ENCODE measurements around the gene STK32B. TPM values are rescaled to one million over a fixed set of nuclear protein-coding genes. Genes with fewer than 3 reads are reported as not detected.
"Not testable (repeated sequence)": the region's sequence is repeated elsewhere in the genome, so short reads cannot be mapped to it uniquely, and the experiment has no call there.

The STK32B gene
- total RNA-seq, 1 donor from 2014 or later: 0.94 TPM

DNA sequence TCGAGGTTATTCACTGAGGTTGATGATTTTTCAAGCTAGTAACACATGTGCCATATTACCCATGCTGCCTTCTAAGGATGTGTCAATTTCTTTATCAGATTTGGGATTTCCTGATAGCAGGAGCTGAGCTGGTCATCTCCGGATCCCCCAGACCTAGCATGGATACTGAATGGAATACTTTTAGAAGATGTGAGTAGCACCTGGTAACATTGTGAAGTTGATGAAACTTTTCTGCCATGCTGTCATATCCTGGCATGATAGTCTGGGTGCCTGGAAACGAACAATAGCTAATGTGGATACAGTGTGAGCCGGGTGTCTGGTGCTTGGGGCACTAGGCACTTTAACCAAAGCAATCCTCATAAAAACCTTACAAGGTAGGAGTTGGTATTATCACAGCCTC lies 21.1 kb upstream of the STK32B start:
- DNase-seq (ENCODE audit: low spot score): no peak

DNA sequence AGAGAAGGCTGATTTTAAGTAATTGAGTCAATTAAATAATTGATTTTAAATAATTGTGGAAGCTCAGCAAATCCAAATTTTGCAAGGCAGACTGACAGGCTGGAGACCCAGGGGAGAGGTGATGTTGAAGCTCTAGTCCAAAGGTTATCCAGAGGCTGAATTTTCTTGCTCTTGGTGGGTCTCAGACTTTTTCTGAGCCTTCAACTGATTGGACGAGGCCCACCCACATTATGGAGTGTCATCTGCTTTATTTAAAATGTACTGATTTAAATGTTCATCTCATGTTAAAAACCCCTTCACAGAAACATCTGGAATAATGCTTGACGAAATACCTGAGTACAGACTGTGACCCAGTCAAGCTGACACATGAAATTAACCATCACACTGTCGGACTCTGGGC lies 20.4 kb upstream of the STK32B start:
- DNase-seq (ENCODE audit: low spot score): no peak

DNA sequence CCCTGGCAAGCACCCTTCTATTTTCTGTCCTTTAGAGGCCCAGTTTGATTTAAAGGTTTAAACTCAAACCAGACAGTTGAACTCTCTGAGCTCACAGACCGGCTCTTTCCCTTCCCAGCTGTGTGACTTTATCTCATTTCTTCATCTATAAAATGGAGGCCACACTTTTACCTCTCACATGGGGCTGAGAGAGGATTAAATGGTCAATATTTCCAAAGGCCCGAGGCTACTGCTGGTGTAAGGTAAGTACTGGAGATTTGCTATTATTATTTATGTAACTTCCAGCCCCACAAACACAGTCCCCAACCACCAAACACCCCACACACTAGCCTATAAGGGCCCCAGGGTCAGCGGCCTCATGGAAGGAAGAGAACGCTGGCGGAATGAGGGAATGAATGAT lies 18.5 kb upstream of the STK32B start:
- DNase-seq (ENCODE audit: low spot score): no peak

DNA sequence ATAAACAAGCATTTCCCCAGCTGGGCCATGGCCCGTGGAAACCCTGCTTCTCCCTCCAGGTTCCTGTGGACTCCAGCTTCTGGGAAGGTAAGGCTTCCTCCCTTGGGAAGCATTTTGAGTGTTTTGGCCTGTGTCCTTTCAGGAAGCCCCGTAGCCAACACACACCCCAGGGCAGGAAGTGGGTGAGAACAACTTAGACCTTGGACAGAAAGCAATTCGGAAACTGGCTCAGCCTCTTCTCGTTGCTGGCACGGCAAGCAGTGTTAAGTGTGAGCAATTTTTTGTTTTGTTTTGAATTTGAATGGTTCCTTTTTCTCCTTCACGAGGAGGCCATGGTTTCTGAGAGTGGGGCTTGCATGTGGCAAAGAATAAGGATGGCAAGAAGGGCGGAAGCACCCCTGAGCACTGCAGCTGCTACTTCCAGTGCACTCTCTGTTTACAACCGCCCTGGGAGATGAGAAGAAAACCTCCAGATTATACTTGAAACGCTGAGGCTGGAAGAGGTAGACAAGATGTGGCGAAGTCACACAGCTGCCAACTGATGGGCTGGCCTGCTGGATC lies 17.9 kb upstream of the STK32B start:
- no peak for DNase-seq (ENCODE audit: low spot score)

DNA sequence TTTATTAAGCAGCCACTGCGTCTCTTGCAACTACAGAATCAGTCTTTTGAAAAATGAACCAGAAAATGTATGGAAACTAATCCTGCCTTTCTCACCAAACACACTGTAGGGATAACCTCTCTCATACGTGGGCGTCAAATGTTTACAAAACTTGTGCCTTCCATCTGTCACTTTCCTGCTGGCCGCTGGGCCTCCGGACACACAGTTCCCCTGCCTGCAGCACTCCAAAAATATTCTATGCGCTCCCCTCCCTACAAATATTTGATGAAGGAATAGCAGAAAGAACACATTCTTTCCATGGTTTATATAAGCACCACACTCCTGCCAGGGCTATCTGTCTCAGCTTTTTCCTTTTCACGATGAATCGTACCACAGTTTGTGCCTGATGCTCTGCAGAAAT lies 17.1 kb upstream of the STK32B start:
- DNase-seq (ENCODE audit: low spot score): no peak

DNA sequence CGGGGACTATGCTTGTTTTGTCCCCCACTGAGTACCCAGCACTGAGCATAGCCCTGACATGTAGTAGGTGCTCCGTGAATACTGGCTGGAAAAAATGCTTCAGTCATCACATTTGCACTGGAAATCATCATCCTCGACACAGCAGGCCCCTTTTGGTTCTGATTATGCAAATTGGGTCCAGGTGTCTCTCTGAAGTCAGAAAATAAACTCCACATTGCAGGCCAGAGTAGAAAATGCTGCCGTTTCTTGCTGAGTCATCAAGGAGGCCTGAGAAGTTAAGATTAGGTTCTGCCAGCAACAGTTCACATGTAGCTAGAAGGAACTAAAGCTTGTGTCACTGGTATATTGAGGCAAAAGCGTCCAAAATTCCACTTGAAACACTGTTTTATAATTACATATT lies 15.0 kb upstream of the STK32B start:
- no peak for DNase-seq (ENCODE audit: low spot score)

GRCh38 chr4:5037553-5038551 lies 13.4 kb upstream of the STK32B start:
- DNase-seq (ENCODE audit: low spot score): no peak

GRCh38 chr4:5039800-5040199 lies 11.5 kb upstream of the STK32B start:
- DNase-seq (ENCODE audit: low spot score): no peak

DNA sequence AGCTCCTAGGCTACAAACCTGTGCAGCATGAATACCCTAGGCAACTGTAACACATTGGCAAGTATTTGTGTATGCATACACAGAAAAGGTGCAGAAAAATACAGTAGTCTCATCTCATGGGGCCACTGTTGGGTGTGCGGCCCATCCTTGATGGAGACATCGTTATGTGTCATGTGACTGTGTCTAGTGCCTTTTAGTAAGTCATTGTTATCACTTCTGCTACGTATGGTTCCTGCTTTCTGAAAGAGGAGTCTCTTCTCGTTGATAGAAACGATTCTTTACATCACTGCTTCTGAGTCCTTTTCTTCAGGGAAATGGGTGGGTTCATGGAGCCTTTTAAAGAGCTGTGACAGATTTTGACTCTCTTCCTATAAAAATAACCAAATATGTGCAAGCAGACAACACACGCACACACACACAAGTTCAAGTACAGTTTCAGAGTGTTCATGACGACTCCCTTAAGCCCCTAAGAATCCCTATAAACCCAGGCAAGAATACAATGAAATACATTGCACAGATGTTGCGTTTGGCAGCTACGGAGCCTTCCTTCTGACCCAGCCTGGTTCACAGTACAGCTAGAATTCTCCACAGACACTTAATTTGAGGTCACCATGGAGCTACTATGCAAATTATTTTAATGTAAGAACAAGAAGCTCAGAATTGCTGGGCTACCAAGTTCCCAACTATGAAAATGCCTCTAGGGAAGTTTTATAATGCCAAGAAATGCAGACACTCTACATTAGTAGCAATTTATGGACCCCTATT lies 10.2 kb upstream of the STK32B start:
- no peak for DNase-seq (ENCODE audit: low spot score)

- DNase-seq (ENCODE audit: low spot score): no peak
Measured at GRCh38 chr4:5041699-5042098, 9.6 kb upstream of the STK32B start.

- DNase-seq (ENCODE audit: low spot score): no peak
Measured at GRCh38 chr4:5043579-5043978, 7.7 kb upstream of the STK32B start.

GRCh38 chr4:5044341-5044740 lies 6.9 kb upstream of the STK32B start:
- DNase-seq (ENCODE audit: low spot score): no peak

DNA sequence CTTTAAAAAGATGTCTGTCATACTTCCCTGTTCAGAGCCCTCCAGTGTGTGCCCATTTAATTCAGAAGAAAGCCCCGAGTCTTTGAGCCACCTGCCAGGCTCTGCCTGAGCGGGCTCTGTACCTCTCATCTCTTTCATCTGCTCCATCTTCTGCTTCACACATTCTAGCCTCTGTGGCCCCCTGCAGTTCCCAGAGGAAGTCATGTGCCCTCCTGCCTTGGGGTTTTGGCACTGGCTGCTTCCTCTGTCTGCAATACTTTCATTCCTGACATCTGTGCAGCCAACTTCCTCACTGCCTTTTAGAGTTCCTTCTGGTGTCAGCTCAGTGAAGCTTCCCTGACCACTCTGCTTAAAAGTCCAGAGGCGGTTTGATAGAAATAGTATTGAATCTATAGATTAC lies 6.2 kb upstream of the STK32B start:
- DNase-seq (ENCODE audit: low spot score): no peak

GRCh38 chr4:5048721-5049120 lies 2.6 kb upstream of the STK32B start:
- DNase-seq (ENCODE audit: low spot score): no peak

DNA sequence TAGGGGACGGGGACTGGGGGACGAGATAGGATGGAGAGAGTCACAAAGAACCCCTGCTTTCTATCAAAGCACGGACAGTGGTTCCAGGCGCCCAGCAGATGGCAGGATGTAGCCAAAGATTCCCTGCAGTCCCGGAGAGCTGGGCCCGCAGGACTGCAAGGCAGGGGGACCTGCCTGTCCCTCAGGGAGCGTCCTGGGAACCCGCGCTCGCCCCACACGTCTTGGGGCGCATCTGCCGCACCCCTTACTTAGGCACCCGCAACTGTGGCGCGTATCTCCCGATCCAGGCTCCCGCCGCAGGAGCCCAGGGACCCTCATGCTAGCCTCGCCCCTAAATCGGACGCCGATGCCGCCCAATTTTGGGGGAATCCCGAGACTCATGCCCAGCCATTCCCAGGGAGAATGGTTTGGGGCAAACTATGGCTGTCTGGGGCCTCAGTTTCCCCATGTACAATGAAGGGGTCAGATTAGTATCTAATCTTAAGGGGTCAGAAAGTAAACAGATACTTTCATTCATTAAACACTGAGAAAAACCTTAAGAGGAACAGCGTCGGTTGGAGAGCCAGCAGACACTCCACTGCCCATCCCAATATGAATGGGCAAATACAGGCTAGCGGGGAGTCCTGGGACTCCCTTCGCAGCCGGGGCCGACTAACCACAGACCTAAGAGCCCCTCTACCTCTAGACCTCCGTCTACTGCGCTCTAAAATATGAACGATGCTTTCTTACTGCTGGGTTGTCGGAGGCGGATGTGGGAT lies 581 bp upstream of the STK32B start:
- DNase-seq (ENCODE audit: low spot score): peak; percentile 73

- no peak for DNase-seq (ENCODE audit: low spot score)
Measured at GRCh38 chr4:5052204-5052702, 973 bp downstream of the STK32B start.

- DNase-seq (ENCODE audit: low spot score): no peak
Measured at GRCh38 chr4:5052726-5053425, 1.6 kb downstream of the STK32B start.

GRCh38 chr4:5054532-5054931 lies 3.3 kb downstream of the STK32B start:
- no peak for DNase-seq (ENCODE audit: low spot score)

- no peak for DNase-seq (ENCODE audit: low spot score)
Measured at GRCh38 chr4:5055411-5055810, 4.1 kb downstream of the STK32B start.

- no peak for DNase-seq (ENCODE audit: low spot score)
Measured at GRCh38 chr4:5066101-5066500, 14.8 kb downstream of the STK32B start.

- not testable (repeated sequence) for DNase-seq (ENCODE audit: low spot score)
Measured at GRCh38 chr4:5066968-5067367, 15.7 kb downstream of the STK32B start.

Data from ureter (tissue), 1 donor.